Hepatocyte (in vitro differentiated cells): ENCODE measurements around the gene MCAT. TPM values are rescaled to one million over a fixed set of nuclear protein-coding genes. Genes with fewer than 3 reads are reported as not detected.

ENCODE experiments used
- DNase-seq: peaks from one replicate; pipeline ENCODE4 v3.0.0-alpha.2; 2016; ENCODE audit warnings: low spot score
- H2AFZ ChIP-seq: fragments of 200-600 bp; sonication (generic); 2 replicates; pipeline ENCODE4 v1.6.0; 2016; ENCODE audit warnings: antibody characterized with exemption, mild to moderate bottlenecking
- H3K27ac ChIP-seq: fragments of 200-600 bp; sonication (generic); 2 replicates; pipeline ENCODE4 v1.5.1; 2016; ENCODE audit warnings: mild to moderate bottlenecking
- H3K27me3 ChIP-seq: fragments of 200-600 bp; sonication (generic); 2 replicates; pipeline ENCODE4 v1.6.1; 2016
- H3K36me3 ChIP-seq: fragments of 200-600 bp; sonication (generic); replicated peaks from 2 replicates; pipeline ENCODE4 v1.5.1; 2016; ENCODE audit warnings: low read depth; ENCODE audit not compliant: insufficient read depth
- H3K4me1 ChIP-seq: fragments of 200-600 bp; sonication (generic); 2 replicates; pipeline ENCODE4 v1.5.1; 2016; ENCODE audit warnings: mild to moderate bottlenecking, moderate library complexity; ENCODE audit not compliant: insufficient read depth
- H3K4me2 ChIP-seq: fragments of 200-600 bp; sonication (generic); 2 replicates; pipeline ENCODE4 v1.6.0; 2016
- H3K4me3 ChIP-seq: fragments of 200-600 bp; sonication (generic); 2 replicates; pipeline ENCODE4 v1.5.1; 2016; ENCODE audit warnings: mild to moderate bottlenecking
- H3K79me2 ChIP-seq: fragments of 200-600 bp; sonication (generic); 2 replicates; pipeline ENCODE4 v1.6.0; 2017; ENCODE audit warnings: mild to moderate bottlenecking
- H3K9me2 ChIP-seq: fragments of 200-600 bp; sonication (generic); replicated peaks from 2 replicates; pipeline ENCODE4 v1.6.0; 2017; ENCODE audit warnings: mild to moderate bottlenecking; ENCODE audit not compliant: insufficient read depth
- H3K9me3 ChIP-seq: fragments of 200-600 bp; sonication (generic); 2 replicates; pipeline ENCODE4 v1.5.1; 2016; ENCODE audit warnings: low read depth, mild to moderate bottlenecking
- H4K20me1 ChIP-seq: fragments of 200-600 bp; sonication (generic); 2 replicates; pipeline ENCODE4 v1.6.0; 2016; ENCODE audit warnings: mild to moderate bottlenecking; ENCODE audit not compliant: insufficient read depth, poor library complexity, severe bottlenecking
- EZH2 ChIP-seq: fragments of 200-600 bp; sonication (generic); IDR thresholded peaks from 2 replicates; pipeline ENCODE4 v1.6.1; 2016; ENCODE audit warnings: antibody characterized with exemption, mild to moderate bottlenecking, borderline replicate concordance
- EZH2phosphoT487 ChIP-seq: fragments of 200-600 bp; sonication (generic); IDR thresholded peaks from one replicate; pipeline ENCODE4 v1.6.1; 2018; ENCODE audit warnings: antibody characterized with exemption, mild to moderate bottlenecking, low read depth, moderate library complexity; ENCODE audit not compliant: unreplicated experiment, severe bottlenecking
- WGBS: methylation state at CpG from one replicate; pipeline ENCODE4 v1.1.6; 2016; ENCODE audit warnings: low lambda C conversion rate; ENCODE audit errors: missing lambda C conversion rate; 5-methylcytosine and 5-hydroxymethylcytosine counted together
- polyA plus RNA-seq: library from polyadenylated mRNA; unstranded; fragments of >200 nt; fragmentation: Nextera tagmentation; extraction: Ambion mirVana; gene quantifications from 2 replicates; pipeline ENCODE4 v1.2.1, GENCODE V29; 2016
- total RNA-seq: library from RNA; depleted of rRNA; stranded (reverse); fragments of >200 nt; gene quantifications from 2 replicates; pipeline ENCODE4 v1.2.3, GENCODE V29; 2014
- TF ChIP-seq, protein P1 (sequence below): fragments of 200-600 bp; sonication (generic); IDR thresholded peaks from 2 replicates; pipeline ENCODE4 v1.5.1; 2016; ENCODE audit warnings: antibody characterized with exemption, mild to moderate bottlenecking; ENCODE audit not compliant: poor library complexity

MCAT gene
- total and polyA plus RNA-seq, 2 experiments from 2014 or later = 16.9 to 24.9 TPM

DNA sequence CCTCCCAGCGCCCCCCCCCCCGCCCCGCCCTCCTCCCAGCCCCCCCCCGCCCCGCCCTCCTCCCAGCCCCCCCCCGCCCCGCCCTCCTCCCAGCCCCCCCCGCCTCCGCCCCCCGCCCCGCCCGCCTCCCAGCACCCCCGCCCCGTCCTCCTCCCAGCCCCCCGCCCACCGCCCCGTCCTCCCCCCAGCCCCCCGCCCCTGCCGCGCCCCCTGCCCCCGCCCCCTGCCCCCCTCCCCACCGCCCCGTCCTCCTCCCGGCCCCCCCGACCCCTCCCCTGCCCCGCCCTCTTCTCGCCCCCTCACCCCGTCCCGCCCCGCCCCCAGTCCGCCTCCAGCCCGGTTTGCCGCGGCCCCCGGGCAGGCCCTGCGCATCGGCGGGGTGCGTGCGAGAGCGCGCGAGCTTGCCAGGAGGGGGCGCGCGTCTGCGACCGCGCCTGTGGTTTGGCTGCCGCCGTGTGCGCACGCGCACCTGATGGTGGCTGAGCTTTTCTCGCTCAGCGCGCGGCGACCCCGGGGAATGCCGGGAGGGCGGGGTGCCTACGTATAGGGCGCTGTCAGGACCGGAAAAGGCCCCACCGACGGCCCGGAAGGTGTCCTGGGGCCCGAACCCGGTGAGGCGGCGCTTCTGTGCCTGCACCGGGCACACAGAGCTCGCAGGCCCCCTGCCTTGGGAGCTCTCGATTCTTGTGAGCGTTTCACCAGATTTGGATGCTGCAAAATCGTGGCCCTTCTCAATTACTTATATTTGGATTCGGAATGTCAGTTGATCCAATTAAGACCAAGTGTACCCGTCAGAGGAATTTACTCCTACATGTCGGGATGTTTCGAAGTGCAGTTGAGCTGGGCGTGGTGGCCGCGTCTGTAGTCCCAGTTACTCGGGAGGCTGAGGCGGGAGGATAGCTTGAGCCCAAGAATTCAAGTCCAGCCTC lies 44.2 kb upstream of the MCAT start:
- H4K20me1 ChIP-seq = no peaks in the 10 kb centered on the region
- 34% methylated on average over 18 of the region's 86 CpGs for WGBS

DNA sequence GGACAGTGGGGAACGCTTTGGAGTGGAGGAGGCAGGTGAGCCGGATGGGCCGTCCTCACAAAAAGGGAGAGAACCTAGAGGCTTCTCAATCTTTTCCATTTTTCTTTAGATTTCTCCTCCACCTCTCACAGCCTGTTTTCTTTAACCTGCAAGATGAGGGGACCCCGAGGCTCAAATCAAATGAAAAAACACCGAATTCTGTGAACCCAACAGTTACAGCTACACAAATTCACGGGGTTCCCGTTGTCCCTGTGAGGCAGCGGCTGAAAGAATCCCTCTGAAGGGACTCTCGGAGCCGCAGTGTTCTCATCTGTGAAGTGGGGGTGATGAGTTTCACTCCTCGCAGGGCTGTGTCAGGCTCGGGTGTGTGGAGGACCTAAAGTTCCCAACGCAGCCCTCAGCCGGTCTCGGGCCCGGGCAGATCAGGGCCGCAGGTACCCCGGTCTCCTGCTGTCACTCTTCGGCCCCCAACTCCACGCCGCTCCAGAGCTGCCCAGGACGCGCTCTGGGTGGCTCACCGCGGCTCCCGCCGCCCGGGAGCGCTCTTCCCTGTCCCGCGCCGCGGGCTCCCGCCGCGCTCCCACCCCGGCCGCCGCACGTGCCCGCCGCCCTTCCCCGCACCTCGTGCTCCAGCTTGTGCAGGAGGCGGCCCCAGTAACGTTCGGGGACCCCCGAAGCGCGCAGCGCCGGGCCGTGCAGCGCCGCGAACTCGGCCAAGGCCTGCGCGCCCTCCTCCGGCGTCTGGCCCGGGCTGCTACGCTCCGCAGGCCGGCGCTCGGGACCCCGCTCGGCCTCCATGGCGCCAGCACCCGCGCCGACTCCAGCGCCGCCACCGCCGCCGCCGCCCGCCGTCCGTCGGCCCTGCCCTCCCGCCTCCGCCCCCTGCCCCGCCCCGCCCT lies 43.3 kb upstream of the MCAT start, which contains the start of gene TTLL12:
Gene TTLL12, minus strand, starts transcription at position 863 of the 899 bp plus-strand sequence. Its CDS starts 65 bp downstream, at position 798.
- Histone ChIP-seq H3K9me2 (no peaks in the 10 kb centered on the region), H3K9me3 (no peaks in the 10 kb centered on the region), H3K27me3 (no peaks in the 10 kb centered on the region), H3K79me2 (peaks cover 22% of the 10 kb centered on the region), H2AFZ (peak within 1 kb of the TSS; percentile 96), H3K4me1 (peaks cover 33% of the 10 kb centered on the region), H3K4me2 (peak within 1 kb of the TSS; percentile 96), H3K4me3 (peak within 1 kb of the TSS; percentile 92), H3K27ac (peak within 1 kb of the TSS; percentile 93), H3K36me3 (no peaks in the 10 kb centered on the region), H4K20me1 (no peaks in the 10 kb centered on the region)
- TF ChIP-seq EZH2phosphoT487 = no peak
- TF ChIP-seq, protein P1, sequence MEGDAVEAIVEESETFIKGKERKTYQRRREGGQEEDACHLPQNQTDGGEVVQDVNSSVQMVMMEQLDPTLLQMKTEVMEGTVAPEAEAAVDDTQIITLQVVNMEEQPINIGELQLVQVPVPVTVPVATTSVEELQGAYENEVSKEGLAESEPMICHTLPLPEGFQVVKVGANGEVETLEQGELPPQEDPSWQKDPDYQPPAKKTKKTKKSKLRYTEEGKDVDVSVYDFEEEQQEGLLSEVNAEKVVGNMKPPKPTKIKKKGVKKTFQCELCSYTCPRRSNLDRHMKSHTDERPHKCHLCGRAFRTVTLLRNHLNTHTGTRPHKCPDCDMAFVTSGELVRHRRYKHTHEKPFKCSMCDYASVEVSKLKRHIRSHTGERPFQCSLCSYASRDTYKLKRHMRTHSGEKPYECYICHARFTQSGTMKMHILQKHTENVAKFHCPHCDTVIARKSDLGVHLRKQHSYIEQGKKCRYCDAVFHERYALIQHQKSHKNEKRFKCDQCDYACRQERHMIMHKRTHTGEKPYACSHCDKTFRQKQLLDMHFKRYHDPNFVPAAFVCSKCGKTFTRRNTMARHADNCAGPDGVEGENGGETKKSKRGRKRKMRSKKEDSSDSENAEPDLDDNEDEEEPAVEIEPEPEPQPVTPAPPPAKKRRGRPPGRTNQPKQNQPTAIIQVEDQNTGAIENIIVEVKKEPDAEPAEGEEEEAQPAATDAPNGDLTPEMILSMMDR = no peak
- TF ChIP-seq EZH2 = no peak
- peak; percentile 91 for DNase-seq
- WGBS = 2% methylated on average over 20 of the region's 87 CpGs

More for the DNA sequence above, 44.2 kb upstream of the MCAT start:
- H3K27ac ChIP-seq = peak overlapping the region; percentile 93
- no peaks in the 10 kb centered on the region for H3K27me3 ChIP-seq
- H3K9me3 ChIP-seq = no peaks in the 10 kb centered on the region
- H3K4me1 ChIP-seq = peaks cover 33% of the 10 kb centered on the region
- no peaks in the 10 kb centered on the region for H3K9me2 ChIP-seq
- no peak for TF ChIP-seq EZH2
- TF ChIP-seq, protein P1 = peak; percentile 83
- H3K36me3 ChIP-seq = no peaks in the 10 kb centered on the region
- H3K79me2 ChIP-seq = peaks cover 22% of the 10 kb centered on the region
- H2AFZ ChIP-seq = peak overlapping the region; percentile 96
- H3K4me2 ChIP-seq = peak overlapping the region; percentile 73
- H3K4me3 ChIP-seq = peak overlapping the region; percentile 12
- DNase-seq = peak; percentile 98

DNA sequence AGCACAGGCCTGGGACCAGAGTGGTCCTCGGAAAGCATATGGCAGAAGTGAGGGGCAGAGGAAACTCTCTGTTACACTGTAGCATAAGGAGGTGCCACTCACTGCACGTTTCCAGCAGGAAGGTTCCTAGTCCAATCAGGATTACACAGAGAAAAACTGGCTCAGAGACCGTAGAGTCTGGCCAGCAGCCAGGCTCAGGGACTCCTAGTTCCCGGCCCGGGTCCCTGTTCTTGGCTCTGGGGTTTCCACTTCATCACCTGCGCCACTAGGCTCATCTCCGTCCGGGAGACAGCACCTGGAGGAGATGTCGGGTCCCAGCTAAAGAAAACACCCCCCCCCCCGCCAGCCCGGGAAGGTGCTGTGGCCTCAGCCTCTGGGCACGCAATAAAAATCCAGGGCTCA lies 42.7 kb upstream of the MCAT start:
- Histone ChIP-seq H3K36me3 (no peaks in the 10 kb centered on the region), H3K4me1 (peaks cover 33% of the 10 kb centered on the region), H3K4me2 (peak overlapping the region; percentile 96), H3K79me2 (peaks cover 22% of the 10 kb centered on the region), H4K20me1 (no peaks in the 10 kb centered on the region), H3K27ac (peak overlapping the region; percentile 86), H3K9me3 (no peaks in the 10 kb centered on the region), H3K27me3 (no peaks in the 10 kb centered on the region), H3K4me3 (peak overlapping the region; percentile 92), H2AFZ (peak overlapping the region; percentile 49), H3K9me2 (no peaks in the 10 kb centered on the region)
- WGBS = 13% methylated on average over 11 of the region's 12 CpGs
- DNase-seq = peak; percentile 62
- TF ChIP-seq EZH2 (no peak), EZH2phosphoT487 (no peak)
- TF ChIP-seq, protein P1 = no peak
